OCI-LY7 (cell line): ENCODE data around the gene RAB7A. TPM values are rescaled to one million over a fixed set of nuclear protein-coding genes. Genes with fewer than 3 reads are reported as not detected.
A peak's percentile ranks its signal among the peaks of the same experiment; 100 is the strongest.

Source experiments
- BruUV-seq: library from RNA; stranded (reverse); fragments of 400-500 nt; replicated peaks from 2 replicates; lab custom pipeline; 2021; lab: Mats Ljungman, UMichigan
- CTCF ChIA-PET: fragments of 300-600 bp; sonication (Branson Sonifier 250); formaldehyde crosslinking; loops from one replicate; lab custom pipeline; 2022; ENCODE audit warnings: antibody characterized with exemption; ENCODE audit not compliant: unreplicated experiment; lab: Charles Lee
- POLR2A ChIA-PET: fragments of 300-600 bp; sonication (Branson Sonifier 250); formaldehyde crosslinking; loops from one replicate; lab custom pipeline; 2022; ENCODE audit warnings: antibody characterized with exemption; lab: Charles Lee
- DNase-seq: peaks from one replicate; pipeline ENCODE4 v3.0.0-alpha.2; 2015; ENCODE audit warnings: low spot score
- H2AFZ ChIP-seq: fragments of 200-600 bp; sonication (generic), shearing (Covaris generic); 2 replicates; pipeline ENCODE4 v1.6.1; 2014; ENCODE audit warnings: mild to moderate bottlenecking, antibody characterized with exemption, low read length, moderate library complexity
- H3K27ac ChIP-seq: fragments of 200-600 bp; sonication (generic); 2 replicates; pipeline ENCODE4 v1.5.1; 2014; ENCODE audit warnings: mixed run types, low read depth, mild to moderate bottlenecking, moderate library complexity, low read length, inconsistent platforms; ENCODE audit not compliant: poor library complexity, severe bottlenecking
- H3K36me3 ChIP-seq: fragments of 200-600 bp; sonication (generic); 2 replicates; pipeline ENCODE4 v1.6.1; 2014; ENCODE audit warnings: mild to moderate bottlenecking, antibody characterized with exemption, low read length, moderate library complexity, mixed read lengths; ENCODE audit not compliant: insufficient read depth
- H3K4me1 ChIP-seq: fragments of 200-600 bp; sonication (generic); 2 replicates; pipeline ENCODE4 v1.5.1; 2014; ENCODE audit warnings: mild to moderate bottlenecking, low read length; ENCODE audit not compliant: insufficient read depth, poor library complexity, severe bottlenecking
- H3K4me2 ChIP-seq: fragments of 200-600 bp; sonication (generic); 2 replicates; pipeline ENCODE4 v1.6.1; 2014; ENCODE audit warnings: mild to moderate bottlenecking, low read length
- H3K4me3 ChIP-seq: fragments of 200-600 bp; sonication (generic); 2 replicates; pipeline ENCODE4 v1.5.1; 2014; ENCODE audit warnings: mild to moderate bottlenecking, low read depth, low read length; ENCODE audit not compliant: poor library complexity, severe bottlenecking
- H3K79me2 ChIP-seq: fragments of 200-600 bp; sonication (generic); 2 replicates; pipeline ENCODE4 v1.6.1; 2016; ENCODE audit warnings: low read depth, mild to moderate bottlenecking, low read length, moderate library complexity, mixed read lengths; ENCODE audit not compliant: insufficient read depth
- H3K9me2 ChIP-seq: fragments of 200-600 bp; sonication (generic); 2 replicates; pipeline ENCODE4 v1.6.1; 2016; ENCODE audit warnings: mild to moderate bottlenecking, low read length, mixed read lengths; ENCODE audit not compliant: insufficient read depth
- H3K9me3 ChIP-seq: fragments of 200-600 bp; sonication (generic); 2 replicates; pipeline ENCODE4 v1.6.1; 2014; ENCODE audit warnings: mild to moderate bottlenecking, mixed run types, low read length, mixed read lengths
- H4K20me1 ChIP-seq: fragments of 200-600 bp; sonication (generic); 2 replicates; pipeline ENCODE4 v1.6.1; 2014; ENCODE audit warnings: mild to moderate bottlenecking, antibody characterized with exemption, low read length, moderate library complexity, mixed read lengths; ENCODE audit not compliant: insufficient read depth
- EZH2phosphoT487 ChIP-seq: fragments of 200-600 bp; sonication (generic); IDR thresholded peaks from 2 replicates; pipeline ENCODE4 v1.6.1; 2018; ENCODE audit warnings: low read depth, borderline replicate concordance, mild to moderate bottlenecking, mixed run types, antibody characterized with exemption, low read length, moderate library complexity, mixed read lengths
- intact Hi-C: fragments of 100-400 bp; cut with micrococcal nuclease; formaldehyde crosslinking; loops from one replicate; pipeline ENCODE4 v1.10.0; 2022; ENCODE audit not compliant: unreplicated experiment
- total RNA-seq, 2 experiments: library from RNA; depleted of rRNA in 1 of 2; stranded (reverse); fragments of >200 nt in 1 of 2; shearing (Covaris generic) in 1 of 2; gene quantifications; 2 replicates each; pipeline ENCODE4 v1.2.3, GENCODE V29; 2014 to 2022
- TF ChIP-seq, protein P1 (sequence below): fragments of 200-600 bp; sonication (generic); conservative IDR thresholded peaks from 2 replicates; pipeline ENCODE4 v1.5.1; 2014; ENCODE audit warnings: mild to moderate bottlenecking, antibody characterized with exemption, low read length, moderate library complexity, mixed read lengths

Gene RAB7A
- total RNA-seq, 2 experiments from 2014 or later = 24.5 to 143 TPM

GRCh38 chr3:128742821-128743594 lies 17.0 kb downstream of the RAB7A start:
- intact Hi-C loops = no loop called here
- ChIA-PET CTCF (no interaction called here), POLR2A (interaction anchor here (1.7 kb wide), 1 partner anchor 16 kb away, joined by 5 read pairs; no protein-coding TSS in a partner anchor)
- Histone ChIP-seq H3K27ac (no peak overlapping the region), H3K9me3 (no peaks in the 10 kb centered on the region; the same call in 1 of the 2 replicates), H3K79me2 (peaks cover 54% of the 10 kb centered on the region), H3K4me1 (no peaks in the 10 kb centered on the region), H4K20me1 (no peaks in the 10 kb centered on the region), H3K36me3 (peaks cover 89% of the 10 kb centered on the region), H3K4me2 (no peak overlapping the region), H3K4me3 (no peak overlapping the region), H2AFZ (no peak overlapping the region), H3K9me2 (no peaks in the 10 kb centered on the region)
- no peak for DNase-seq
- no TSS peak for BruUV-seq
- TF ChIP-seq EZH2phosphoT487 = no peak
- TF ChIP-seq, protein P1, sequence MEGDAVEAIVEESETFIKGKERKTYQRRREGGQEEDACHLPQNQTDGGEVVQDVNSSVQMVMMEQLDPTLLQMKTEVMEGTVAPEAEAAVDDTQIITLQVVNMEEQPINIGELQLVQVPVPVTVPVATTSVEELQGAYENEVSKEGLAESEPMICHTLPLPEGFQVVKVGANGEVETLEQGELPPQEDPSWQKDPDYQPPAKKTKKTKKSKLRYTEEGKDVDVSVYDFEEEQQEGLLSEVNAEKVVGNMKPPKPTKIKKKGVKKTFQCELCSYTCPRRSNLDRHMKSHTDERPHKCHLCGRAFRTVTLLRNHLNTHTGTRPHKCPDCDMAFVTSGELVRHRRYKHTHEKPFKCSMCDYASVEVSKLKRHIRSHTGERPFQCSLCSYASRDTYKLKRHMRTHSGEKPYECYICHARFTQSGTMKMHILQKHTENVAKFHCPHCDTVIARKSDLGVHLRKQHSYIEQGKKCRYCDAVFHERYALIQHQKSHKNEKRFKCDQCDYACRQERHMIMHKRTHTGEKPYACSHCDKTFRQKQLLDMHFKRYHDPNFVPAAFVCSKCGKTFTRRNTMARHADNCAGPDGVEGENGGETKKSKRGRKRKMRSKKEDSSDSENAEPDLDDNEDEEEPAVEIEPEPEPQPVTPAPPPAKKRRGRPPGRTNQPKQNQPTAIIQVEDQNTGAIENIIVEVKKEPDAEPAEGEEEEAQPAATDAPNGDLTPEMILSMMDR = no peak

GRCh38 chr3:128745742-128746141 lies 19.8 kb downstream of the RAB7A start:
- no TSS peak for BruUV-seq
- no peak overlapping the region for H2AFZ ChIP-seq
- no peaks in the 10 kb centered on the region for H4K20me1 ChIP-seq
- intact Hi-C loops = no loop called here
- H3K9me3 ChIP-seq = peaks cover 3% of the 10 kb centered on the region; the same call in 1 of the 2 replicates
- peaks cover 89% of the 10 kb centered on the region for H3K36me3 ChIP-seq
- DNase-seq = no peak
- no peak overlapping the region for H3K27ac ChIP-seq
- peaks cover 54% of the 10 kb centered on the region for H3K79me2 ChIP-seq
- ChIA-PET POLR2A (interaction anchor here (0.9 to 1.1 kb wide), 2 partner anchors 11 to 13 kb away, joined by 3 read pairs; no protein-coding TSS in a partner anchor), CTCF (no interaction called here)
- no peak overlapping the region for H3K4me3 ChIP-seq
- H3K9me2 ChIP-seq = no peaks in the 10 kb centered on the region
- H3K4me1 ChIP-seq = no peaks in the 10 kb centered on the region
- H3K4me2 ChIP-seq = no peak overlapping the region
- no peak for TF ChIP-seq EZH2phosphoT487
- TF ChIP-seq, protein P1 = 0 out of 2 replicates have a peak, but pooled peaks have one; percentile 13

DNA sequence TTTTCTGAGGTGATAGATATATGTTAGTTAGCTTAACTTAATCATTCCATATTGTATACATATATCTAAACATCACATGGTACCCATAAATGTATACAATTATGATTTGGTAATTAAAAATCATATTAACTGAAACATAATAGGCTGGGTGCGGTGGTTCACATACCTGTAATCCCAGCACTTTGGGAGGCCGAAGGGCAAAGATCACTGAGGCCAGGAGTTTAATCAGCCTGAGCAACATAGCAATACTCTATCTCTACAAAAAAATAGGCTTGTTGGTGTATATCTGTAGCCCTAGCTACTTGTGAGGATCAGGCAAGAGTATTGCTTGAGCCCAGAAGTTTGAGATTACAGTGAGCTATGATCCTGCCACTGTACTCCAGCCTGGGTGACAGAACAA lies 20.9 kb downstream of the RAB7A start:
- no peaks in the 10 kb centered on the region for H3K4me1 ChIP-seq
- intact Hi-C loops = no loop called here
- ChIA-PET CTCF (no interaction called here), POLR2A (interaction anchor here (1.1 kb wide), 1 partner anchor 12 kb away, joined by 3 read pairs; no protein-coding TSS in a partner anchor)
- TF ChIP-seq, protein P1 = no peak
- H3K79me2 ChIP-seq = peaks cover 56% of the 10 kb centered on the region
- H3K27ac ChIP-seq = no peak overlapping the region
- H3K4me3 ChIP-seq = no peak overlapping the region
- H2AFZ ChIP-seq = no peak overlapping the region
- H3K9me2 ChIP-seq = no peaks in the 10 kb centered on the region
- no peaks in the 10 kb centered on the region for H4K20me1 ChIP-seq
- DNase-seq = no peak
- H3K4me2 ChIP-seq = no peak overlapping the region
- H3K9me3 ChIP-seq = peaks cover 10% of the 10 kb centered on the region; the same call in 1 of the 2 replicates
- peaks cover 91% of the 10 kb centered on the region for H3K36me3 ChIP-seq
- BruUV-seq = no TSS peak
